Fibroblast of villous mesenchyme (primary cell): ENCODE results near the gene LRRC4C. TPM values are rescaled to one million over a fixed set of nuclear protein-coding genes. Genes with fewer than 3 reads are reported as not detected.

Source experiments
- DNase-seq: peaks from one replicate; pipeline ENCODE4 v3.0.0-alpha.2; 2010; ENCODE audit warnings: low read depth
- H3K4me3 ChIP-seq: 2 replicates; pipeline ENCODE4 v1.5.1; 2011; ENCODE audit warnings: low read depth, mild to moderate bottlenecking, low read length
- CTCF ChIP-seq: IDR thresholded peaks from 2 replicates; pipeline ENCODE4 v1.5.1; 2012; ENCODE audit warnings: low read depth, mild to moderate bottlenecking, low read length; ENCODE audit not compliant: insufficient read depth
- total RNA-seq: library from RNA; depleted of rRNA; stranded (reverse); fragments of >200 nt; gene quantifications from 2 replicates; pipeline ENCODE4 v1.2.3, GENCODE V29; 2012

LRRC4C gene
- total RNA-seq, 1 donor, result under 0.01 TPM

- no peak for TF ChIP-seq CTCF
- no peak for DNase-seq
- no peak overlapping the region for H3K4me3 ChIP-seq
Measured at GRCh38 chr11:40647295-40647694, 812.2 kb downstream of the LRRC4C start.

GRCh38 chr11:40642284-40642683 is 817.2 kb downstream of the LRRC4C start:
- no peak overlapping the region for H3K4me3 ChIP-seq
- no peak for TF ChIP-seq CTCF
- no peak for DNase-seq

GRCh38 chr11:40619654-40620053 is 839.8 kb downstream of the LRRC4C start:
- no peak for TF ChIP-seq CTCF
- no peak overlapping the region for H3K4me3 ChIP-seq
- no peak for DNase-seq

GRCh38 chr11:40606800-40607199 is 852.7 kb downstream of the LRRC4C start:
- no peak for DNase-seq

GRCh38 chr11:40602866-40603552 is 856.4 kb downstream of the LRRC4C start:
- DNase-seq, result no peak
- no peak for TF ChIP-seq CTCF
- no peak overlapping the region for H3K4me3 ChIP-seq

More at GRCh38 chr11:40606800-40607199, 852.7 kb downstream of the LRRC4C start:
- no peak overlapping the region for H3K4me3 ChIP-seq
- TF ChIP-seq CTCF, result no peak

GRCh38 chr11:40597546-40598113 is 861.8 kb downstream of the LRRC4C start:
- no peak for DNase-seq
- TF ChIP-seq CTCF, result no peak
- H3K4me3 ChIP-seq, result no peak overlapping the region

GRCh38 chr11:40573254-40573891 is 886.1 kb downstream of the LRRC4C start:
- no peak overlapping the region for H3K4me3 ChIP-seq
- TF ChIP-seq CTCF, result no peak
- DNase-seq, result no peak
